H1 (cell line): Measurements from ENCODE around the gene IGLON5.

Experiments
- BRCA1 ChIP-seq: IDR thresholded peaks from 2 replicates; pipeline ENCODE4 v1.6.1; 2012; ENCODE audit warnings: low read depth, low read length, improper control_type of control experiment
- CTCF ChIP-seq, 3 experiments: IDR thresholded peaks; 1 replicate in 2 of 3; 2 replicates in 1 of 3; pipeline versions ENCODE4 v1.5.1 to v1.6.1; 2011; ENCODE audit warnings: low read length in 3 of 3, mild to moderate bottlenecking in 3 of 3, inconsistent platforms in 2 of 3, low read depth in 1 of 3, moderate library complexity in 1 of 3; ENCODE audit not compliant: insufficient read depth in 1 of 3; ENCODE audit errors: control extremely low read depth in 1 of 3
- EZH2 ChIP-seq: fragments of 200-600 bp; sonication (generic); IDR thresholded peaks from 2 replicates; pipeline ENCODE4 v1.7.1; 2012; ENCODE audit warnings: low read depth, mild to moderate bottlenecking, moderate library complexity, low read length, inconsistent platforms; ENCODE audit not compliant: severe bottlenecking
- JUND ChIP-seq: IDR thresholded peaks from 2 replicates; pipeline ENCODE4 v1.6.1; 2011; ENCODE audit warnings: mild to moderate bottlenecking, improper control_type of control experiment, low read length
- POLR2A ChIP-seq, 2 experiments: IDR thresholded peaks; 1 replicate in 1 of 2; 2 replicates in 1 of 2; pipeline ENCODE4 v1.6.1; 2011; ENCODE audit warnings: low read depth in 2 of 2, low read length in 2 of 2, mild to moderate bottlenecking in 2 of 2; ENCODE audit errors: control extremely low read depth in 1 of 2
- POLR2AphosphoS5 ChIP-seq: IDR thresholded peaks from 2 replicates; pipeline ENCODE4 v1.6.1; 2011; ENCODE audit warnings: low read depth, low read length
- SUZ12 ChIP-seq: fragments of 200-600 bp; sonication (generic); IDR thresholded peaks from 2 replicates; pipeline ENCODE4 v1.6.1; 2012; ENCODE audit warnings: mild to moderate bottlenecking, inconsistent platforms, low read length, moderate library complexity, mixed read lengths
- TAF1 ChIP-seq: IDR thresholded peaks from 2 replicates; pipeline ENCODE4 v1.6.1; 2011; ENCODE audit warnings: mild to moderate bottlenecking, low read depth, low read length
- TF ChIP-seq, protein P1 (sequence below): IDR thresholded peaks from 2 replicates; pipeline ENCODE4 v1.6.1; 2012; ENCODE audit warnings: inconsistent platforms

DNA sequence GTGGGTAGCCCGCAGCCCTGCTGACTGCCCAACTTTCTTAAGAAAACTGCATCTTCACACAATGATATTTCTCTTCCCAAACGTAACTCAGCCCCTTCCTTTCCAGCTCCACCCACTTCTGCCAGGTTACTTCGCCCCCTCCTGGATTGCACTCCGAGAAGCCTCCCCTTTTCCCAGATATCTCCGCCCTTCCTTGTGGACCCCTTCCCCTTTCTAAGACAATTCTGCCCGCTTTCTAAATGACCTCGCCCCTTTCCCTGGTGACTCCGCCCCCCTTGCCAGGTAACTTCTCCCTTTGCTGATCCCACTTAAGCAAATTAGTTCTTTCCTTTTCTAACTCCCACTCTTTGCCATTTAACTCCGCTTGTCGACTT, 27.9 kb downstream of the IGLON5 start:
- TF ChIP-seq JUND (no peak), CTCF (IDR thresholded peaks at IDR 0.05; ENCODE audit: control extremely low read depth in 1 of 3, insufficient read depth in 1 of 3, low read depth in 1 of 3, low read length in 3 of 3) (peak in 1 of 3 experiments; percentile 4; a peak in 1 of 4 replicates), BRCA1 (no peak), POLR2AphosphoS5 (no peak), POLR2A (IDR thresholded peaks at IDR 0.05; ENCODE audit: control extremely low read depth in 1 of 2, low read depth in 2 of 2, low read length in 2 of 2) (no peak), SUZ12 (no peak), TAF1 (no peak), EZH2 (no peak)
- TF ChIP-seq, protein P1, sequence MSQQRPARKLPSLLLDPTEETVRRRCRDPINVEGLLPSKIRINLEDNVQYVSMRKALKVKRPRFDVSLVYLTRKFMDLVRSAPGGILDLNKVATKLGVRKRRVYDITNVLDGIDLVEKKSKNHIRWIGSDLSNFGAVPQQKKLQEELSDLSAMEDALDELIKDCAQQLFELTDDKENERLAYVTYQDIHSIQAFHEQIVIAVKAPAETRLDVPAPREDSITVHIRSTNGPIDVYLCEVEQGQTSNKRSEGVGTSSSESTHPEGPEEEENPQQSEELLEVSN = no peak
